HepG2 (cell line): Measurements from ENCODE around the gene PRPSAP1. TPM values are rescaled to one million over a fixed set of nuclear protein-coding genes. Genes with fewer than 3 reads are reported as not detected.
A peak's percentile ranks its signal among the peaks of the same experiment; 100 is the strongest.

Experiments
- CREB3 ChIP-seq: sonication (generic); formaldehyde crosslinking; IDR thresholded peaks from 2 replicates; pipeline ENCODE4 v1.5.0; 2020; ENCODE audit warnings: missing genetic modification reagents
- E2F1 ChIP-seq: sonication (generic); formaldehyde crosslinking; IDR thresholded peaks from 2 replicates; pipeline ENCODE4 v1.5.0; 2020; ENCODE audit warnings: missing genetic modification reagents
- FOSL1 ChIP-seq: sonication (generic); formaldehyde crosslinking; IDR thresholded peaks from 2 replicates; pipeline ENCODE4 v1.9.0; 2021; ENCODE audit warnings: missing genetic modification reagents, borderline replicate concordance
- HIC2 ChIP-seq: sonication (generic); formaldehyde crosslinking; IDR thresholded peaks from 2 replicates; pipeline ENCODE4 v1.9.0; 2022; ENCODE audit warnings: low read depth, missing genetic modification reagents
- KLF15 ChIP-seq: sonication (generic); formaldehyde crosslinking; IDR thresholded peaks from 2 replicates; pipeline ENCODE4 v1.8.1; 2023; ENCODE audit warnings: borderline replicate concordance, mild to moderate bottlenecking, inconsistent platforms, missing genetic modification reagents, mixed read lengths
- SNAPC4 ChIP-seq: sonication (generic); formaldehyde crosslinking; IDR thresholded peaks from 2 replicates; pipeline ENCODE4 v1.4.0; 2020; ENCODE audit warnings: mild to moderate bottlenecking, missing genetic modification reagents
- ZBED4 ChIP-seq: sonication (generic); formaldehyde crosslinking; IDR thresholded peaks from 2 replicates; pipeline ENCODE4 v1.4.0; 2020; ENCODE audit warnings: missing genetic modification reagents, borderline replicate concordance
- ZBTB33 ChIP-seq: sonication (generic); formaldehyde crosslinking; IDR thresholded peaks from 2 replicates; pipeline ENCODE4 v1.4.0; 2020; ENCODE audit warnings: missing genetic modification reagents
- ZFY ChIP-seq: sonication (generic); formaldehyde crosslinking; IDR thresholded peaks from 2 replicates; pipeline ENCODE4 v1.4.0; 2020; ENCODE audit warnings: missing genetic modification reagents
- ZKSCAN5 ChIP-seq: sonication (generic); formaldehyde crosslinking; IDR thresholded peaks from 2 replicates; pipeline ENCODE4 v1.5.1; 2020; ENCODE audit warnings: mild to moderate bottlenecking, missing genetic modification reagents
- ZMAT3 ChIP-seq: sonication (generic); formaldehyde crosslinking; conservative IDR thresholded peaks from 2 replicates; pipeline ENCODE4 v1.7.0; 2021; ENCODE audit warnings: missing genetic modification reagents
- ZNF24 ChIP-seq: fragments of 450-650 bp; IDR thresholded peaks from 2 replicates; pipeline ENCODE4 v1.6.1; 2017; ENCODE audit warnings: antibody characterized with exemption, mild to moderate bottlenecking
- polyA plus RNA-seq, 8 experiments: library from polyadenylated mRNA; depleted of rRNA in 3 of 8; stranded (reverse) in 7 of 8; unstranded in 1 of 8; fragments of >200 nt; fragmentation: Illumina TruSeq in 4 of 8; extraction: Trizol in 4 of 8; gene quantifications; 2 replicates each; pipeline versions ENCODE4 v1.2.1 to v1.2.3, GENCODE V29; 2011 to 2016; ENCODE audit warnings: low read depth in 4 of 8, missing spikeins in 1 of 8, mixed read lengths in 1 of 8; ENCODE audit not compliant: insufficient read depth in 1 of 8
- total RNA-seq, 5 experiments: library from RNA; depleted of rRNA; stranded (reverse); fragments of >200 nt; fragmentation: Illumina TruSeq; extraction: Trizol; gene quantifications; 2 replicates each; pipeline ENCODE4 v1.2.3, GENCODE V29; 2016; ENCODE audit warnings: low read depth in 1 of 5

PRPSAP1 gene
- total and polyA plus RNA-seq, 2 of the 13 experiments (the other 11 are each of a cell fraction or from before 2014, with no cell fraction given): 91.1 to 314 TPM

- no peak for TF ChIP-seq HIC2 (CRISPR knock-in tag)
- peak; percentile 29; the same call in 1 of the 2 replicates for TF ChIP-seq ZFY (CRISPR knock-in tag)
- TF ChIP-seq ZMAT3 (CRISPR knock-in tag): no peak
- 0 out of 2 replicates have a peak, but pooled peaks have one; percentile 17 for TF ChIP-seq FOSL1 (CRISPR knock-in tag)
- TF ChIP-seq ZBED4 (CRISPR knock-in tag): no peak
- no peak for TF ChIP-seq KLF15 (CRISPR knock-in tag)
- TF ChIP-seq CREB3: no peak
- no peak for TF ChIP-seq SNAPC4
- no peak for TF ChIP-seq ZKSCAN5
- peak; percentile 47; the same call in 1 of the 2 replicates for TF ChIP-seq ZBTB33
- TF ChIP-seq E2F1 (CRISPR knock-in tag): no peak
- TF ChIP-seq ZNF24: no peak
Observed at GRCh38 chr17:76386966-76387765, 33.5 kb upstream of the PRPSAP1 start (continued).
